HG03060 (cell line): ENCODE data around the gene GCN1.
"Not testable (repeated sequence)": the region's sequence is repeated elsewhere in the genome, so short reads cannot be mapped to it uniquely, and the experiment has no call there.

ENCODE experiments used
- ATAC-seq: cut with Tn5 transposase; IDR thresholded peaks from one replicate; pipeline ENCODE4 v1.9.1; 2021; ENCODE audit warnings: low read depth, moderate number of reproducible peaks; ENCODE audit not compliant: unreplicated experiment

GCN1 gene

GRCh38 chr12:120193286-120193685, 1.2 kb downstream of the GCN1 start:
- ATAC-seq, result not testable (repeated sequence)

DNA sequence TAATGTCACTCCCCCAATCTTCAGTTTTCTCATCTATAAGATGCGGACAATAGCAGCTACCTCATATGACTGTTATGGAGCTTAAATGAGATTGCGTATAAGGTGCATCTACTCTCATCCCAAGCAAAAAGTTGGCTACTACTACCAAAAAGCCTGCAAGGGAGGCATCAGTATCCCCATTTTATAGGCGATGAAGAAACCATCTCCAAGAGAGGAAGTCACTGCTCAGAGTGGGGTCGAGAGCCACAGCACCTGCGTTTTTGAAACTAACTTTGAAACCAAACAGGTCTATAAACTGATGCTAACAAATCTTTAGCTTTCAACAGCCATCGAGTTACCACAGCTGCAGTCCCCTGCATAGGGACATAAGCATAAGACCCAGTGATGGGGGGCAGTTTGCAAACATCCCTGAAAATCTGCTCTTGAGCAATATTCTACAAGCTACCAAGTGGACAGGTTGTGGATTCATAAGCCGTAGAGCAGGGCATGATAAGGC, 3.5 kb downstream of the GCN1 start:
- ATAC-seq, result no peak

DNA sequence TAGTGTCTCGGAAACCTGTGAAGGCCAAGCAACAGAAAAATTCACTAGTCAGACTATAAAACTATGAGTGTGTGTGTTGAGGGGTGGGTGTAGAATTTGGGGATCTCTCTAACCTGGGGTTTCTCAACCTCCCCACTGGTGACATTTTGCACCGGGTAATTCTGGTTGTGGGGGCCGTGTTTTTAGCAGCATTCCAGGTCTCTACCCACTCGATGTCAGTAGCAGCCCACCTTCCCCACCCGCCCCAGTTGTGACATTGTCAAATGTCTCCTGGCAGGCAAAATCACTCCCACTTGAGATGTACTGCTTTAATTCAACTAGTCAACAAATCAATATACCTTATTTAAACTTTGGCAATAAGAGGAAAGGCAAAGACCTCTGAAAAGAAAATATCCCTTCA, 4.1 kb downstream of the GCN1 start:
- ATAC-seq, result no peak

DNA sequence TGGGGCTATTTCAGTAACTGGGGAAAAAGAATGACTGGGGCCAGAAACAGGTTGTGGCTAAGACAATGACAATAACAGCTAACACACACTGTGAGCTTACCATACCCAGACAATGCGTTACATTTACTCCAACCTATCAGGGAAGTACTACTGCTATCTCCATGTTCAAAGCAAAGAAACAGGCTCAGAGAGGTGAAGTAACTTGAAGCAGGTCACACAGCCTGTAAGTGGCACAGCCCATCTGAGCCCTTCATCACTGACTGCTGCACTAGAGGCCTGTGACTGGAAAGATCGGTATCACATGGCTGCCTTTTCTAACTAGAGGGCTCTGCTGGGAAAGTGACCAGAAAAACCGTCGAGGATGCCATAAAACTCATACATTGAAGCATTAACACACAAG, 7.9 kb downstream of the GCN1 start:
- ATAC-seq, result no peak

DNA sequence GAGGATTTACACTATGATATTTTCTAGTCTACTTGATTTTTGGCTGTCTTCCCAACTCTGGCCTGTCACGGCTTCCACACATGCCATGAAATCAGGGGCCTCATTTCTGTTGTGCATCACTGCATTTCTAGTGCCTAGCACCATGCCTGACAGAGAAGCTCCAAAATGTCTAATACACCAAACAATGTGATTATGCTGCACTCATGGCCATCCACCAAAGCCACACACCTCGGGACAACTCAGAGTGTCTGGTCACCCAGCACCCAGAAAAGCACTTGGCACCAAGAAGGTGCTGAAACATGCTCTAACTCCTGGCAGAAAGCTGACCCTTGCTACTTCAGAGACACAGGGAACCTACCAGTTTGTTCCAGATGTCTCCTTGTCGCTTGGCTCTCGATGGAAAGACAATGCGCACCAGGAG, 11.3 kb downstream of the GCN1 start:
- ATAC-seq, result no peak

DNA sequence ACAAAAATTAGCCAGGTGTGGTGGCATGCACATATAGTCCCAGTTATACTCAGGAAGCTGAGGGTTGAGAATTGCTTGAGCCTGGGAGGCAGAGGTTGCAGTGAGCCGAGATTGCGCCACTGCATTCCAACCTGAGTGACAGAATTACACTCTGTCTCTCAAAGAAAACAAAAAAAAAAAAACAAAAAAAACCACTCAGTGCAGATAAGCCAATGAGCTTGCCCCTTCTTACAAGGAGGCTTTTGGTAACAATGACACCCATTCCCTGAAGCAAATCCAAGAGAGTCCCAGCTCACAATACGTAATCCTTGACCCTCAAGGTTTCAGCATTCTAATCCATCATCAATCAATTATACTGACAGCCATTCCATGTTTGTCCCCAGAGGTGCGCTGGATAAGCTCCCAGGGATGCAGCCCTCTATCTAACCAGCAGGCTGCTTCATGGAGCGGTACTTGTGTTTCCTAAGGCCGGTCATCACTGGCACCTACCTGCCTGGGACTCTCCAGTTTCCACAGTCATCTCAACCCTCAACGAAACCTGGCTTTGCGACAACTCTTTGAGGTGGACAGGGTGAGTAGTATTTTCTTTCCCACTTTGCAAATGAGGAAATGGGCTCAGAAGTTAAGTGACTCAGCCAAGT, 12.4 kb downstream of the GCN1 start:
- no peak for ATAC-seq

GRCh38 chr12:120180975-120181374, 13.5 kb downstream of the GCN1 start:
- ATAC-seq, result no peak

DNA sequence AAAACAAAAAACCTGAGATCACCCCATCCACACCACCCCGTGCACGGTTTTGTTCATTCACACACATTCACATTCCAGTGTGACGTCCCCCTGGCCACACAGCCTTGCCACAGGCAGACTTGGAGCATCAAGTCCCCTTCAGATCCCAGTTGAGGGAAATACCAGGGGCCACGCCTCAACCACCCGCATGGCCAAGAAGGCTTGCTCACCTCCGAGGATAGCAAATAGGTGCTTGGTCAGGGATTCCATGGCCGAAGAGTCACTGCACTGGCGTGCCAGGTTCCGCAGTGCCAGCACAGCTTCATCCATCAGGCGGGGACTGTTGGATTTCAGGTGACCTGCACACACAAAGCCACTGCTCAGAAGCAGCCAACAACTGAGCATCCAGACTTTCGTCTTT, 19.0 kb downstream of the GCN1 start:
- no peak for ATAC-seq

DNA sequence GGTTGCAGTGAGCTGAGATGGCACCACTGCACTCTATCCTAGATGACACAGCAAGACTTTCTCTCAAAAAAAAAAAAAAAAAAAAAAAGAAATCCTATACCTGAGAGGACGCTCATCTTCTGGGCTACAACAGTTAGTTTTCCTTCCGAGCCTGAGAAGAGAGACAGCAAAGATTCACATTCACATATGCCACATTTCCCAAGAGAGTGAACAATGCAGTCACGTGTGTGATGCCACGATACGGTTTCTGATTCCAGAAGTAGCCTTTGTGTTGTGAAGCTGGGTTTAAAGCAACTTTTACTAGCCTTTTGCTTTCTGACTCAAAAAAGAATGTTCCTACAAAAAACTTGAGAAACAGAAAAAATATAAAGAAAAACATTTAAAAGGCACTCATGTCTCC, 19.5 kb downstream of the GCN1 start:
- ATAC-seq, result peak; percentile 44

GRCh38 chr12:120172053-120172452, 22.5 kb downstream of the GCN1 start:
- no peak for ATAC-seq

- no peak for ATAC-seq
Measured at GRCh38 chr12:120170631-120171030, 23.9 kb downstream of the GCN1 start.

DNA sequence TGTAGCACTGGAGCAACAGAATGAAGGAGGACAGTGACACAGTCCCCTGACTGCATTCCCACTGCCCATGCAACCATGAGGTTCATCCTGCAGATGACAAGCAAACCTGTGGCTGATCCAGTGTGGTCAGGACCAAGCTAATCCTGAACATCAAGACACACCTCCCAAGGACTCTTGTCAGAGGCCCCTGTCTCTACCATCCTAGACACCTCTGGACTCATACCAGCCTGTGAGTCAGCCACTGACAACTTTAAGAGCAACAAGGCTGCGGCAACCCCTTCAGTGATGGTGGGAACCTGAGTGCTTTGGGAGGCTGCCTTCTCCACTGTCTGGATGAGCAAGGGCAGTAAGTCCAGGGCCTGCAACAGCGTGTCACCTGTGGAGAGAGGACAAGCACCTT, 24.6 kb downstream of the GCN1 start:
- ATAC-seq, result no peak

DNA sequence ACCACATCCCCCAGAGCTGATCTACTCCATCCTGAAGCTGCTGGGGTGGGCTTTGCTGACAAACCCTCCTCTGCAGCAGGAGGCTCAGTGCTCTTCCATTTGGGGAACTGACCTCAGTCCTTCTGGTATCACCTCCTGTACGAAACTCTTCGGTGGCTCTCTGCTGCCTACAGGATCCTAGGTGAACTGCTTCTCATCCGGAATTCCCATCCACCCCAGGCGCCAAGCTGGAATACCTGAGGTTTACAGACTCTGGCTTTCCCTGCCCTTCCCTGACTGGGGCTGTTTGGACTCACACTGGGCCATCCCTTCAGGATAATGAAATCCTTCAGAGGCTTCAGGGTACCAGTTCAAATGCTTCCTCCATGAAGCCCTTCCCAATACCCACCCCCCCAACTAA, 26.2 kb downstream of the GCN1 start:
- no peak for ATAC-seq

DNA sequence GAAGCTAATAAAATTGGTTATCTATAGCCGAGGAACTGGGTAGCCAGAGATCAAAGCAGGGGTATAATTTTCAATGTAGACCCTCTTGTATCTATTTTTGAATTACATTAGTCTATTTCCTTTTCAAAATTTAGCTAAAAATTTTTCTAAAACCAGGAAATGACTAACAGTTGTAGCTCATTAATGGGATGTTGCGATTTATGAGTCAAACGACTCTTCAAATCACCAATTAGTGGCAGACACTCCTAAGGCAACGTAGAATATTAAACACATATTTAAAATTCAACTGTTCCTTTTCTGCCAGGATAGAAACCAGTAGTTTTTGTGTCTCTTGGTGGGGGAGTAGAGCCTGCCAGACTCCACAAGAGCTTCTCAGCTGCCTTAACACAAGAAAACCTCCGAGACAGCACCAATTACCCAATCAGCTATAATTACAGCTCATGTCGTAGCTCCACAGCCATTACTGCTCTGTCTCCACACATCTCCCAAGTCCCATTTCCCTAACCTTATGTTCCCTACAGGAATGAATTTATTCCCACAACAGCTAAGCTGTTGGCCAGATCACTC, 26.9 kb downstream of the GCN1 start:
- no peak for ATAC-seq

DNA sequence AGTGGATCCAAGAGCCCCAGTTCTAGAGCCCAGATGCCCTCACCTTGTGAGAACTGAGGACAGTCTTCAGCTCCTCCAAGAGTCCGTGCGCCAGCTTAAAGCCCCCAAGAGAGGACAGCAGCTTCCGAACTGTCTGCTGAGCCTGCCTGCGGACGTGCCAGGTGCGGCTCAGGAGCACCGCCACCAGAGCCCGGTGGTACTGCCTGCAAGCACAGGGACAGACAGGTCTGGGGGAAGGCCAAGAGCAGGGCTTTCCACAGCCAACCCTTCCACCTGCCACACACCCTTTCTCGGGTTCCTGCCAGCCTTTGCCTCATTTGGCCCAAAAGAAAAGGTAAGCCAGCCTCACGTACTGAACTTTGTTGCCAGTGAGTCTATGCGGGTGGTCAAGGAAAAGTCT, 30.2 kb downstream of the GCN1 start:
- ATAC-seq, result no peak

DNA sequence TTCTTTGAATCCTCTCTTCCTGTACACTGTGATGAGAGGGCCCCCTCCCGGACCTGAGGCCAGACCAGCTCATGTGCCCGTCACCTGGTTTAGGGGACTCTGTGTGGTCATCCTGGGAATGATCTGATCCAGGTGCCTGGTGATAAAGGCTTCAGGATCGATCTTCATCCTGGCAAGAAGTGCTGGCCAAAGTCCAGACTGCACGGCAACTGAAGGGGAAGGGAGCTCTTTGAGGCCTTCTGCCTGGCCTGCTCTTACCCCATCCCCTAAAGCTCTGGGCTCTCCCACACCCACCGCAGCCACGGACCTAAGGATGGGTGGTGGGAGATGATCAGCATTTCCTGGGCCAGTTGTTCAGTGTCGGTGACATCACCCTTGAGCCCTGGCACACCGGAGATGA, 31.8 kb downstream of the GCN1 start:
- ATAC-seq, result no peak

DNA sequence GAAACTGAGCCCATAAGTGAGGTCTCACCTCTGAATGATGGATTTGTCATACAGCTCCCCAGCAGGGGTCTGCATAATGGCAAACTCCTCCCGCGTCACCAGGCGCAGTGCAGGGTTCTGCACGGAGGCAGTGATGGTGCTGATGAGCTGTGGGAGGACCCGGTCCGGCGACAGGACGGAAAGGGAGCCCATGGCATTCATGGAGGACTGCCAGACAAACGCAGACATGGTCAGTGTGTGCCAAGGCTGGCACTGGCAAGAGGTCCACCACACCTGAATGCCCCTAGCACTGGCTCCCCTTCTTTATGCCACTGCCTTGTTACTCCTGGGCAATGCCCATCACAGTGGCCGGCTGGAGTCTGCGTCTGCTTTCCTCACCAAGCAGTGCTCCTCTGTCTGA, 32.7 kb downstream of the GCN1 start:
- ATAC-seq, result no peak

DNA sequence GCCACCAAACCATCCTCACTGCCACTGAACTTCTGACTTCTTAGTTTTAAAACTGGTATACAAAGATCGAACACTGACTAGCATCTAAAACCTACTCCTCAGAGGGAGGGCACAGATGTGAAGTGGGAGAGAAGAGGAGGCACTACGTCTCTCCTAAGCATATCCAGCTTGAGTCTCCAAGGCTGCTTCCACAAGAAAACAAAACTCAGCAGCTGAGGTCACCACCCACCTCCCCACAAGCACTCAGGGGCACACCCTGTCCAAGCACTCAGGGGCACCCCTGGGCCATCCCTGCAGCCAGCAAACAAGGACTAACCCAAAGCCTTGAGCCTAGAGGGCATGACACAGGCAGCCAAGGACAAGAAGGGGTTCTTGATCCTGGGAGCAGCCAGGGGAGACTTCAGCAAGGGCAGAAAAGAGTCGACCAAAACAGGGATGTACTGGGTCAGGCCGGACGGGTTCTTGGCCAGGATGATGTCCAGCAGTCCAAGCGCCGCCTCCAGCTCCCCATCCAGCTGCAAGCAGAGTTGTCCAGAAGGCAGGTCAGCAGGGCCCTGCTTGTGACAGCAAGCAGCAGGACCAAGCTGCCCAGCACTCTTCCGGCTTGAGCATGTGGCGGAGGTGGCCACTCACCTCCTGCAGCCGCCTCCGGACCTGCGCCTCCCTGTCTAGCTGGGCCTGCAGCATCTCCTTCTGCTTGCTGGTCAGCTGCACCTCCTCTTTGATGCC, 34.8 kb downstream of the GCN1 start:
- ATAC-seq, result no peak

DNA sequence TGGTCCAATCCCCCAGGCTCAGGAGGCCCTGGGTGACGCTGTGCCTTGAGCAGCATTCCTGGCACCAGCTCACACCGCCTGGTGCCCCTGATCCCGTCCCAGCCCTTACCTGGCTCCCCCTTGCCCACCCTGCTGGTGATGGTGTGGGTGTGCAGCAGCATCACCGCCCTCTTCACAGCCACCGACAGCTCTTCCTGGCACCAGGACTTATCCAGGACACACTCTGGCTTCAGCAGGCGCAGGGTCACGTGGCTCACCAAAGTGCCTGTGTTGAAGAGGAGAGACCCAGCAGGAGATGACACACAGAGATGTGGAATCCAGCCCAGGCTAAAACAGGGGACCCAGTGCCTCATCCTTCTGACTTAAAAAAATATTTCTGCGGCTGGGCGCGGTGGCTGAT, 36.2 kb downstream of the GCN1 start:
- ATAC-seq, result no peak

GRCh38 chr12:120157678-120158077, 36.8 kb downstream of the GCN1 start:
- ATAC-seq, result no peak

DNA sequence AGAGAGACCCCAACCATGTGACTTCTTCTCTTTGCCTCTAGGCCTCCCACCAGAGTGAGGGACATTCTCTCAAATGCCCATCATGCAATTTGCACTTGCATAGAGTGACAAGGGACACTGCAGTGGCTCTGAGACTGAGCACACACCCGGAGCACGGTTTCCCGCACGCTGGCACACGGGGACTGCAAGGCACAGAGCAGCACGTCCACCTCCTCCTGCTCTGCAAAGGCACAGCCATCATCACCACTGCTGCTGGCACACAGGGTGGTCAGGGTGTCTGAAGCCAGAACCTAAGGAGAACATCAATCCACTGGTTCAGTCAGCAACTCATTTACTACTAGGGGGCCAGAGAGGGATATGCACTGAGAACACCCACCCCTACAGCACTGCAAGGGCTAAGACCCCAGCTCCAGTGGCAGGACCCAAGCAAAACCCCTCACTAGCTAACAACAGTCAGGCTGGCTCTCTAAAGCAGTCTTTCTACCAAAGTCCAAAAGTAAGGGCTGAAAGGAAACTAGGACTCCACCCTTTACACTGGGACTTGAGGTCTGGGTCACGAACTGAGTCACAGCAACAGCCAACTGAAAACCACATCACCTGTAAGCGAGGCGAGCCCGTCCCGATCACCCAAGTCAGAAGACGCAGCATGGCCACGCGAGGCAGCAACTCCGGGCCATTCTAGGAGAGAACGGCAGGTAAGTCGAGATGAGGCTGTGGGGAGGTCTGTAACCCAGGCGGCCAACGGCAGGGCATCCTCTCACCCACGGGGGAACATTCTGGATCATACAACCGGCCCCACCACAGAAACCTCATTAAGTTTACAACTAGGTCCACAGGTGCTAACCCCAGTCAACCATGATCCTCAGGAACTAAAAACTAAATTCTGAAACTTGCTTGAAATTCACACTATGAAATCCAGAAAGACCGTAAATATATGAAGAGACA, 37.9 kb downstream of the GCN1 start:
- ATAC-seq, result no peak
